Neuronal stem cell (in vitro differentiated cells): ENCODE results near the gene EIF4H.

Experiments used
- DNase-seq: peaks from one replicate; pipeline ENCODE4 v3.0.0-alpha.2; 2013; ENCODE audit warnings: low spot score
- H2AFZ ChIP-seq: one replicate; pipeline ENCODE4 v1.6.1; 2013; ENCODE audit warnings: mild to moderate bottlenecking, low read length, inconsistent platforms
- H2AK5ac ChIP-seq: 2 replicates; pipeline ENCODE4 v1.6.1; 2013; ENCODE audit warnings: low read depth, mild to moderate bottlenecking, inconsistent platforms, low read length, moderate library complexity, mixed read lengths
- H2BK120ac ChIP-seq: 2 replicates; pipeline ENCODE4 v1.6.1; 2013; ENCODE audit warnings: low read depth, mild to moderate bottlenecking, inconsistent platforms, low read length, moderate library complexity, mixed read lengths
- H2BK12ac ChIP-seq: one replicate; pipeline ENCODE4 v1.6.1; 2013; ENCODE audit warnings: low read length, inconsistent platforms
- H2BK15ac ChIP-seq: 2 replicates; pipeline ENCODE4 v1.6.1; 2013; ENCODE audit warnings: mild to moderate bottlenecking, low read length, inconsistent platforms, mixed read lengths
- H2BK5ac ChIP-seq: one replicate; pipeline ENCODE4 v1.6.1; 2013; ENCODE audit warnings: inconsistent platforms, mild to moderate bottlenecking, low read length, moderate library complexity
- H3K14ac ChIP-seq: one replicate; pipeline ENCODE4 v1.6.1; 2013; ENCODE audit warnings: low read length, inconsistent platforms
- H3K18ac ChIP-seq: 2 replicates; pipeline ENCODE4 v1.6.1; 2013; ENCODE audit warnings: low read length, inconsistent platforms
- H3K23ac ChIP-seq: 2 replicates; pipeline ENCODE4 v1.6.1; 2013; ENCODE audit warnings: low read depth, mild to moderate bottlenecking, mixed read lengths, low read length, inconsistent platforms; ENCODE audit not compliant: poor library complexity
- H3K27ac ChIP-seq: replicated peaks from 3 replicates; pipeline ENCODE4 v1.5.1; 2013; ENCODE audit warnings: low read length, inconsistent platforms
- H3K27me3 ChIP-seq, 3 experiments: 2 replicates each; pipeline ENCODE4 v1.6.1; 2013; ENCODE audit warnings: low read length in 3 of 3, mild to moderate bottlenecking in 2 of 3, inconsistent platforms in 1 of 3, low read depth in 1 of 3, mixed read lengths in 1 of 3, moderate library complexity in 1 of 3; ENCODE audit not compliant: control insufficient read depth in 3 of 3, insufficient read depth in 3 of 3
- H3K36me3 ChIP-seq, 2 donors: replicated peaks in 1 of 2; 2 replicates each; pipeline ENCODE4 v1.6.1; 2013; ENCODE audit warnings: low read length in 2 of 2; ENCODE audit not compliant: control insufficient read depth in 2 of 2, insufficient read depth in 2 of 2
- H3K4ac ChIP-seq: 2 replicates; pipeline ENCODE4 v1.6.1; 2013; ENCODE audit warnings: inconsistent platforms, mild to moderate bottlenecking, low read length, moderate library complexity
- H3K4me1 ChIP-seq, 2 donors: 1 replicate in 1 of 2; 2 replicates in 1 of 2; pipeline ENCODE4 v1.6.1; 2013; ENCODE audit warnings: low read length in 2 of 2, low read depth in 1 of 2; ENCODE audit not compliant: control insufficient read depth in 2 of 2, insufficient read depth in 1 of 2
- H3K4me2 ChIP-seq: one replicate; pipeline ENCODE4 v1.6.1; 2013; ENCODE audit warnings: mild to moderate bottlenecking, low read length, inconsistent platforms; ENCODE audit not compliant: insufficient read depth, poor library complexity, severe bottlenecking
- H3K4me3 ChIP-seq, 2 donors: 2 replicates each; pipeline ENCODE4 v1.5.1; 2013; ENCODE audit warnings: low read length in 2 of 2, mild to moderate bottlenecking in 2 of 2, inconsistent platforms in 1 of 2, moderate library complexity in 1 of 2
- H3K79me1 ChIP-seq: one replicate; pipeline ENCODE4 v1.6.1; 2013; ENCODE audit warnings: low read depth, mild to moderate bottlenecking, inconsistent platforms, low read length, moderate library complexity
- H3K9ac ChIP-seq: one replicate; pipeline ENCODE4 v1.6.1; 2013; ENCODE audit warnings: mild to moderate bottlenecking, low read depth, low read length, inconsistent platforms; ENCODE audit not compliant: poor library complexity
- H3K9me3 ChIP-seq, 2 donors: replicated peaks in 1 of 2; 2 replicates each; pipeline versions ENCODE3 to v1.6.1; 2013; ENCODE audit warnings: low read length in 2 of 2, mild to moderate bottlenecking in 2 of 2, inconsistent platforms in 1 of 2, low read depth in 1 of 2, mixed read lengths in 1 of 2, moderate library complexity in 1 of 2; ENCODE audit not compliant: control insufficient read depth in 2 of 2, insufficient read depth in 1 of 2
- H4K8ac ChIP-seq: one replicate; pipeline ENCODE4 v1.6.1; 2013; ENCODE audit warnings: low read depth, mild to moderate bottlenecking, inconsistent platforms, low read length, moderate library complexity
- H4K91ac ChIP-seq: one replicate; pipeline ENCODE4 v1.6.1; 2013; ENCODE audit warnings: low read length, low read depth, mild to moderate bottlenecking, inconsistent platforms; ENCODE audit not compliant: poor library complexity
- whole genome bisulfite sequencing, 2 donors: extraction: QIAGEN DNeasy Blood & Tissue Kit; methylation state at CpG; one replicate each; pipeline ENCODE4 v1.1.7; 2013; ENCODE audit warnings: missing lambda C conversion rate in 2 of 2, mixed read lengths in 1 of 2; ENCODE audit not compliant: insufficient read length in 2 of 2, insufficient replicate concordance in 1 of 2; ENCODE audit errors: extremely low coverage in 2 of 2; 5-methylcytosine and 5-hydroxymethylcytosine counted together

Gene EIF4H

DNA sequence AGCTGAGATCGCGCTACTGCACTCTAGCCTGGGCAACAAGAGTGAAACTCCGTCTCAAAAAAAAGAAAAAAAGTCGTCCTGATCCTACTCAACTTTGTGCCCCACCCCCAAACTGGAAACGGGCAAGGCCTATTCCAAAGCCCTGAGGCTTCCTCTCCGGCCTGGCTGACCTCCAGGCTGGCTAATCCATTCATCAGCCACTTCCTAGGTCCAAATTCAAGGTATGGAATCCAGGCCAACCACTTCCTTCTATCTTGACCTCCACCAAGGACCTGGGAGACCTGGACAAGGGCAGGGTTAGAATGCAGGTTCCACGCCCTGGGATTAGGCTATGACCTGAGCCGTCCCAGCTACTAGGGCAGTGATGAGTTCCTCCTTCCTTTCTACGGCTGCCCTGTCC, 20.4 kb upstream of the EIF4H start:
- Histone ChIP-seq H3K36me3 (no peaks in the 10 kb centered on the region), H3K4me1 (no peaks in the 10 kb centered on the region), H4K91ac (no peak overlapping the region), H2AFZ (no peak overlapping the region), H4K8ac (no peak overlapping the region), H3K27ac (no peak overlapping the region), H2BK5ac (no peak overlapping the region), H3K79me1 (no peaks in the 10 kb centered on the region), H3K23ac (no peak overlapping the region), H3K4ac (no peak overlapping the region), H3K9ac (no peak overlapping the region), H3K18ac (no peak overlapping the region), H3K9me3 (no peaks in the 10 kb centered on the region), H2BK15ac (no peak overlapping the region), H3K14ac (no peak overlapping the region), H3K27me3 (no peaks in the 10 kb centered on the region), H2AK5ac (no peak overlapping the region), H2BK12ac (no peak overlapping the region), H3K4me3 (no peak overlapping the region), H3K4me2 (no peak overlapping the region), H2BK120ac (no peak overlapping the region)
- DNase-seq: no peak
- no CpG with 5 or more reads among the region's 9 CpGs for WGBS, 2 donors

DNA sequence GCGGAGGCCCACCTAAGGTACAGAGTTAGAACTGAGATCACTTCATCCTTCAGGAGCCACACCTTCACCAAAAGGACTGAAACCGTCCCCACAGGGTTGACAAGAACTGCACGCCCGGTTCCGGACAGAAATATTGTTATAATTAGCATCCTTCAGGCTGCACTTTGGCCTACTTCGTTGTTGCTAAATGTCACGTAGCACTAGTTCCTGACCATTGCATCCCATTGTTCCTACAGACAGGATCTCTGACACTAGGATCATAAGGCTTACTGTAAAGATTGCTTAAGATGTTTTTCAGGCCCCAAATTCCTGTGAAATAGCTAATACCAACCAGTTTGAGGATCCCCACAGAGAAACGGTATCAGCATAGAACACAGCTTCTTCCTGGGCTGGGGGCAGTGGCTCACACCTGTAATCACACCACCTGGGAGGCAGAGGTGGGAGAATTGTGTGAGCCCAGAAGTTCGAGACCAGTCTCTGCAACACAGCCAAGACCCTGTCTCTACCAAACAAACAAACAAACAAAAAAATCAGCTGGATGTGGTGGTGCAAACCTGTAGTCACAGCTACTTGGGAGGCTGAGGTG, 18.3 kb upstream of the EIF4H start:
- no peak overlapping the region for H3K4ac ChIP-seq
- no peak overlapping the region for H2BK120ac ChIP-seq
- H2BK15ac ChIP-seq: no peak overlapping the region
- DNase-seq: no peak
- H3K4me1 ChIP-seq: peaks cover 0 to 9% of the 10 kb centered on the region in 2 donors
- H3K4me3 ChIP-seq: no peak overlapping the region
- H2AK5ac ChIP-seq: no peak overlapping the region
- H4K8ac ChIP-seq: no peak overlapping the region
- no peaks in the 10 kb centered on the region for H3K9me3 ChIP-seq
- no peak overlapping the region for H3K4me2 ChIP-seq
- no peak overlapping the region for H2BK12ac ChIP-seq
- no peak overlapping the region for H3K9ac ChIP-seq
- no peak overlapping the region for H3K27ac ChIP-seq
- no peak overlapping the region for H3K14ac ChIP-seq
- H3K79me1 ChIP-seq: no peaks in the 10 kb centered on the region
- H2BK5ac ChIP-seq: no peak overlapping the region
- H3K18ac ChIP-seq: no peak overlapping the region
- H3K27me3 ChIP-seq: no peaks in the 10 kb centered on the region
- no CpG with 5 or more reads among the region's 9 CpGs for WGBS, 2 donors
- no peak overlapping the region for H2AFZ ChIP-seq
- H4K91ac ChIP-seq: no peak overlapping the region
- H3K23ac ChIP-seq: no peak overlapping the region
- H3K36me3 ChIP-seq: no peaks in the 10 kb centered on the region

DNA sequence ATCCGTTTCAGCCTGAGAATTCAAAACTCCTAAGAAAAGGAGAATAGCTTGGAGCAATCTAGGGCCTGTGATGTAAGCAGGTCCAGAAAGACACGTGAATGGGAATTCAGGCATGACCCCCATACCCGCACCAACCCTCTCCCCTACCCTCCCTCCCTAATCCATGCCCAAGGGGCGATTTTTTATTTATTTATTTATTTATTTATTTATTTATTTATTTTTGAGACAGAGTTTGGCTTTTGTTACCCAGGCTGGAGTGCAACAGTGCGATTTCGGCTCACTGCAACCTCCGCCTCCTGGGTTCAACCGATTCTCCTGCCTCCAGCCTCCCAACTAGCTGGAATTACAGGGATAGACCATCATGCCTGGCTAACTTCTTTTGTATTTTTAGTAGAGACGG, 16.6 kb upstream of the EIF4H start:
- Histone ChIP-seq H3K27ac (no peak overlapping the region), H4K91ac (no peak overlapping the region), H2BK12ac (no peak overlapping the region), H2BK5ac (no peak overlapping the region), H3K27me3 (no peaks in the 10 kb centered on the region), H3K9me3 (no peaks in the 10 kb centered on the region), H3K23ac (no peak overlapping the region), H2BK15ac (no peak overlapping the region), H2BK120ac (no peak overlapping the region), H3K18ac (no peak overlapping the region), H3K9ac (no peak overlapping the region), H3K4me1 (peaks cover 0 to 9% of the 10 kb centered on the region in 2 donors), H3K4ac (no peak overlapping the region), H3K4me3 (no peak overlapping the region), H2AK5ac (no peak overlapping the region), H3K14ac (no peak overlapping the region), H3K36me3 (no peaks in the 10 kb centered on the region), H3K4me2 (no peak overlapping the region), H2AFZ (no peak overlapping the region), H4K8ac (no peak overlapping the region), H3K79me1 (no peaks in the 10 kb centered on the region)
- no CpG with 5 or more reads among the region's 9 CpGs for WGBS, 2 donors
- no peak for DNase-seq

DNA sequence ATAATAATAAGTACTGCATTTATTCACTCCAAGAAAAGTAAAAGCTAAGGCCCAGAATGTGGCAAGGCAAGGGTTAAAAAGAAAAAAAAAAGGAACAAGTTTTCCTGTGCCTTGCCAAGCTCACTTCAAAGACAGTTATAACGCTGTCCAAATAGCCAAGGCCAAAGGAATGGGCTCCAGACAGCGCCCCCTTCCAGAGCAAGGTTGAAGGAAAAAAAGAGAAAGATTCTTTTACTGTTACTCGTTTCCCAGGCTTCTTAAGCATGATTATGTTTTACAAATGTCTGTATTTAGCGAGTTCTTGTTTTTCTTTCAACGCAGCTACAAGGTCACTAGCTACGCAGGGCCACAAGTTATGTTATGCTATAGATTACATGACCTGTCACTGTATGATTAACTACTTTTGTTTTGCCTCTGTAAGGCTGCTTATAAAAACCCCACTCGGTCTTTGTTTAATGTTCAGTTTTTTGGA, 9.1 kb upstream of the EIF4H start:
- Histone ChIP-seq H3K4me1 (peaks cover 0 to 5% of the 10 kb centered on the region in 2 donors), H3K9me3 (no peaks in the 10 kb centered on the region), H2BK5ac (no peak overlapping the region), H2BK15ac (no peak overlapping the region), H4K91ac (no peak overlapping the region), H3K23ac (no peak overlapping the region), H2AFZ (peak overlapping the region; percentile 58), H4K8ac (no peak overlapping the region), H3K9ac (no peak overlapping the region), H3K4me2 (no peak overlapping the region), H3K4me3 (no peak overlapping the region), H3K14ac (no peak overlapping the region), H2BK12ac (no peak overlapping the region), H3K18ac (no peak overlapping the region), H3K79me1 (no peaks in the 10 kb centered on the region), H2AK5ac (no peak overlapping the region), H2BK120ac (no peak overlapping the region), H3K36me3 (no peaks in the 10 kb centered on the region), H3K4ac (no peak overlapping the region), H3K27ac (no peak overlapping the region), H3K27me3 (no peaks in the 10 kb centered on the region)
- DNase-seq: no peak
- WGBS, 2 donors: no CpG with 5 or more reads among the region's 7 CpGs
